ENCODE measurements around the gene RASA3. TPM values are rescaled to one million over a fixed set of nuclear protein-coding genes. Genes with fewer than 3 reads are reported as not detected.

Gene RASA3
- total RNA-seq, 2 donors from 2014 or later: 28.8 to 30.1 TPM

GRCh38 chr13:114035583-114036531, 96.6 kb downstream of the RASA3 start:
- DNase-seq (ENCODE audit: low spot score): no peak
- intact Hi-C loops (cut with DNase I): loop anchor here in 1 of 2 donors (10.0 kb wide), 1 partner anchor 89 kb away; no protein-coding TSS in a partner anchor

- DNase-seq (ENCODE audit: low spot score): no peak
- intact Hi-C loops (cut with DNase I): loop anchor here in 1 of 2 donors (10.0 kb wide), 1 partner anchor 90 kb away; no protein-coding TSS in a partner anchor
Measured at GRCh38 chr13:114035186-114035582, 97.2 kb downstream of the RASA3 start.

- no peak for DNase-seq (ENCODE audit: low spot score)
- intact Hi-C loops (cut with DNase I): loop anchor here in 1 of 2 donors (10.0 kb wide), 1 partner anchor 90 kb away; no protein-coding TSS in a partner anchor
Measured at GRCh38 chr13:114034481-114034891, 97.9 kb downstream of the RASA3 start.

- no peak for DNase-seq (ENCODE audit: low spot score)
- intact Hi-C loops (cut with DNase I): loop anchor here in 1 of 2 donors (2.0 to 10.0 kb wide), 2 partner anchors 33 to 91 kb away; no protein-coding TSS in a partner anchor
Measured at GRCh38 chr13:114033541-114034315, 98.7 kb downstream of the RASA3 start.

- DNase-seq (ENCODE audit: low spot score): no peak
- intact Hi-C loops (cut with DNase I): loop anchor here in 1 of 2 donors (2.0 to 10.0 kb wide), 2 partner anchors 35 to 93 kb away; no protein-coding TSS in a partner anchor
Measured at GRCh38 chr13:114032126-114032799, 100.2 kb downstream of the RASA3 start.

GRCh38 chr13:114031631-114032030, 100.8 kb downstream of the RASA3 start:
- intact Hi-C loops (cut with DNase I): loop anchor here in 1 of 2 donors (2.0 to 10.0 kb wide), 2 partner anchors 35 to 93 kb away; no protein-coding TSS in a partner anchor

GRCh38 chr13:114030666-114031610, 101.5 kb downstream of the RASA3 start:
- intact Hi-C loops (cut with DNase I): loop anchor here in 1 of 2 donors (10.0 kb wide), 1 partner anchor 94 kb away; no protein-coding TSS in a partner anchor
- DNase-seq (ENCODE audit: low spot score): no peak

More at GRCh38 chr13:114031631-114032030, 100.8 kb downstream of the RASA3 start:
- DNase-seq (ENCODE audit: low spot score): no peak

GRCh38 chr13:114029866-114030625, 102.4 kb downstream of the RASA3 start:
- DNase-seq (ENCODE audit: low spot score): no peak
- intact Hi-C loops (cut with DNase I): loop anchor here in 1 of 2 donors (10.0 kb wide), 1 partner anchor 95 kb away; no protein-coding TSS in a partner anchor

- no peak for DNase-seq (ENCODE audit: low spot score)
- intact Hi-C loops (cut with DNase I): no loop called here
Measured at GRCh38 chr13:114027826-114028225, 104.6 kb downstream of the RASA3 start.

GRCh38 chr13:114027046-114027715, 105.2 kb downstream of the RASA3 start:
- intact Hi-C loops (cut with DNase I): no loop called here
- no peak for DNase-seq (ENCODE audit: low spot score)

- intact Hi-C loops (cut with DNase I): no loop called here
Measured at GRCh38 chr13:114026481-114026880, 105.9 kb downstream of the RASA3 start.

GRCh38 chr13:114025714-114026431, 106.5 kb downstream of the RASA3 start:
- intact Hi-C loops (cut with DNase I): no loop called here
- DNase-seq (ENCODE audit: low spot score): no peak

More at GRCh38 chr13:114026481-114026880, 105.9 kb downstream of the RASA3 start:
- DNase-seq (ENCODE audit: low spot score): no peak

GRCh38 chr13:114025405-114025713, 107.1 kb downstream of the RASA3 start:
- intact Hi-C loops (cut with DNase I): no loop called here
- no peak for DNase-seq (ENCODE audit: low spot score)

- intact Hi-C loops (cut with DNase I): no loop called here
Measured at GRCh38 chr13:114024603-114025404, 107.6 kb downstream of the RASA3 start.

More at GRCh38 chr13:114024603-114025404, 107.6 kb downstream of the RASA3 start:
- no peak for DNase-seq (ENCODE audit: low spot score)

Data from posterior vena cava (tissue), 2 donors.